Small intestine (tissue), 7 donors: ENCODE data around the gene KRTAP5-6. TPM values are rescaled to one million over a fixed set of nuclear protein-coding genes. Genes with fewer than 3 reads are reported as not detected.

Source experiments
- DNase-seq, 2 donors: peaks; one replicate each; pipeline versions ENCODE4 v3.0.0 to v3.0.0-alpha.2; 2013
- FAIRE-seq: peaks from 2 replicates; lab custom pipeline; 2012; peaks lifted over from hg19 to GRCh38; lab: Jason Lieb, UNC
- H3K27ac ChIP-seq, 3 donors: one replicate each; pipeline ENCODE4 v1.5.1; 2013; ENCODE audit warnings: low read length in 2 of 3, mild to moderate bottlenecking in 2 of 3, control low read depth in 1 of 3, inconsistent platforms in 1 of 3, low read depth in 1 of 3, moderate library complexity in 1 of 3
- H3K27me3 ChIP-seq, 3 donors: one replicate each; pipeline ENCODE4 v1.6.1; 2013; ENCODE audit warnings: low read length in 3 of 3, inconsistent platforms in 1 of 3; ENCODE audit not compliant: control insufficient read depth in 3 of 3, insufficient read depth in 3 of 3
- H3K36me3 ChIP-seq, 3 donors: one replicate each; pipeline ENCODE4 v1.6.1; 2013; ENCODE audit warnings: low read length in 3 of 3, inconsistent platforms in 1 of 3, low read depth in 1 of 3, mild to moderate bottlenecking in 1 of 3, moderate library complexity in 1 of 3; ENCODE audit not compliant: control insufficient read depth in 3 of 3, insufficient read depth in 2 of 3
- H3K4me1 ChIP-seq, 3 donors: one replicate each; pipeline ENCODE4 v1.6.1; 2013; ENCODE audit warnings: low read length in 2 of 3, inconsistent platforms in 1 of 3, low read depth in 1 of 3, mild to moderate bottlenecking in 1 of 3, moderate library complexity in 1 of 3; ENCODE audit not compliant: control insufficient read depth in 3 of 3, insufficient read depth in 2 of 3
- H3K4me3 ChIP-seq, 3 donors: one replicate each; pipeline ENCODE4 v1.5.1; 2013; ENCODE audit warnings: low read length in 3 of 3, control low read depth in 1 of 3, inconsistent platforms in 1 of 3, low read depth in 1 of 3, mild to moderate bottlenecking in 1 of 3, moderate library complexity in 1 of 3
- H3K9me3 ChIP-seq, 2 donors: one replicate each; pipeline ENCODE4 v1.6.1; 2013; ENCODE audit warnings: low read depth in 1 of 2, low read length in 1 of 2; ENCODE audit not compliant: control insufficient read depth in 2 of 2, insufficient read depth in 1 of 2
- WGBS, 3 donors: extraction: QIAGEN DNeasy Blood & Tissue Kit; methylation state at CpG; one replicate each; pipeline ENCODE4 v1.1.7; 2013; 5-methylcytosine and 5-hydroxymethylcytosine counted together
- polyA plus RNA-seq, 4 donors: library from polyadenylated mRNA; stranded (reverse) in 3 of 4; unstranded in 1 of 4; fragments of 200-250 nt in 3 of 4; fragments of 120-200 nt in 1 of 4; gene quantifications; one replicate each; pipeline versions ENCODE4 v1.2.1 to v1.2.3, GENCODE V29; 2013
- donor health status: healthy with polysubstance abuse.
- donor health status: control.
- donor health status: control.
- donor health status: Bipolar disorder and iron deficiency.
- donor health status: healthy.

KRTAP5-6 gene
- polyA plus RNA-seq, 4 donors = not detected

- 86 to 90% (median 87%) methylated on average over 3 of the region's 3 CpGs for WGBS, 3 donors
- peaks cover 0 to 37% (median 0%) of the 10 kb centered on the region in 3 donors for H3K27me3 ChIP-seq
- FAIRE-seq (no peak), DNase-seq (no peak)
- no peaks in the 10 kb centered on the region for H3K9me3 ChIP-seq
- H3K4me3 ChIP-seq = no peak overlapping the region
- H3K27ac ChIP-seq = no peak overlapping the region
- H3K36me3 ChIP-seq = no peaks in the 10 kb centered on the region
- H3K4me1 ChIP-seq = no peaks in the 10 kb centered on the region
Observed at GRCh38 chr11:1742869-1743584, 46.0 kb downstream of the KRTAP5-6 start.

GRCh38 chr11:1743585-1744136 lies 46.7 kb downstream of the KRTAP5-6 start:
- Histone ChIP-seq H3K4me1 (no peaks in the 10 kb centered on the region), H3K9me3 (no peaks in the 10 kb centered on the region), H3K27me3 (peaks cover 0 to 41% (median 3%) of the 10 kb centered on the region in 3 donors), H3K27ac (no peak overlapping the region), H3K36me3 (no peaks in the 10 kb centered on the region), H3K4me3 (no peak overlapping the region)
- DNase-seq (no peak), FAIRE-seq (no peak)
- 74 to 83% (median 75%) methylated on average over 10 of the region's 10 CpGs for WGBS, 3 donors

GRCh38 chr11:1744137-1744886 lies 47.3 kb downstream of the KRTAP5-6 start:
- H3K4me1 ChIP-seq = no peaks in the 10 kb centered on the region
- no peaks in the 10 kb centered on the region for H3K36me3 ChIP-seq
- H3K9me3 ChIP-seq = no peaks in the 10 kb centered on the region
- DNase-seq = no peak
- WGBS, 3 donors = 66 to 74% (median 69%) methylated on average over 23 of the region's 23 CpGs
- H3K4me3 ChIP-seq = no peak overlapping the region
- FAIRE-seq = no peak
- H3K27ac ChIP-seq = no peak overlapping the region
- peaks cover 0 to 45% (median 8%) of the 10 kb centered on the region in 3 donors for H3K27me3 ChIP-seq

- H3K9me3 ChIP-seq = no peaks in the 10 kb centered on the region
- FAIRE-seq (no peak), DNase-seq (no peak)
- no peaks in the 10 kb centered on the region for H3K36me3 ChIP-seq
- H3K4me3 ChIP-seq = no peak overlapping the region
- H3K4me1 ChIP-seq = no peaks in the 10 kb centered on the region
- no peak overlapping the region for H3K27ac ChIP-seq
- 71 to 79% (median 78%) methylated on average over 16 to 18 of the region's 18 CpGs for WGBS, 3 donors
- H3K27me3 ChIP-seq = peaks cover 0 to 48% (median 9%) of the 10 kb centered on the region in 3 donors
Observed at GRCh38 chr11:1744891-1745700, 48.1 kb downstream of the KRTAP5-6 start.

- H3K4me1 ChIP-seq = no peaks in the 10 kb centered on the region
- FAIRE-seq (no peak), DNase-seq (no peak)
- no peak overlapping the region for H3K4me3 ChIP-seq
- WGBS, 3 donors = 92 to 94% (median 93%) methylated on average over 14 of the region's 14 CpGs
- no peaks in the 10 kb centered on the region for H3K36me3 ChIP-seq
- H3K27me3 ChIP-seq = peaks cover 0 to 55% (median 9%) of the 10 kb centered on the region in 3 donors
- H3K27ac ChIP-seq = no peak overlapping the region
- no peaks in the 10 kb centered on the region for H3K9me3 ChIP-seq
Observed at GRCh38 chr11:1745701-1746320, 48.8 kb downstream of the KRTAP5-6 start.

GRCh38 chr11:1746511-1746931 lies 49.5 kb downstream of the KRTAP5-6 start:
- peaks cover 0 to 2% (median 0%) of the 10 kb centered on the region in 3 donors for H3K36me3 ChIP-seq
- 83 to 91% (median 91%) methylated on average over 22 of the region's 22 CpGs for WGBS, 3 donors
- H3K9me3 ChIP-seq = no peaks in the 10 kb centered on the region
- FAIRE-seq (no peak), DNase-seq (no peak)
- no peak overlapping the region for H3K4me3 ChIP-seq
- no peaks in the 10 kb centered on the region for H3K4me1 ChIP-seq
- H3K27me3 ChIP-seq = peaks cover 0 to 51% (median 9%) of the 10 kb centered on the region in 3 donors
- no peak overlapping the region for H3K27ac ChIP-seq

- H3K36me3 ChIP-seq = peaks cover 0 to 7% (median 0%) of the 10 kb centered on the region in 3 donors
- H3K27ac ChIP-seq = no peak overlapping the region
- no peak overlapping the region for H3K4me3 ChIP-seq
- H3K27me3 ChIP-seq = peaks cover 0 to 48% (median 9%) of the 10 kb centered on the region in 3 donors
- no peaks in the 10 kb centered on the region for H3K9me3 ChIP-seq
- WGBS, 3 donors = 85 to 93% (median 91%) methylated on average over 19 to 21 of the region's 21 CpGs
- FAIRE-seq (no peak), DNase-seq (no peak)
- no peaks in the 10 kb centered on the region for H3K4me1 ChIP-seq
Observed at GRCh38 chr11:1746956-1747752, 50.2 kb downstream of the KRTAP5-6 start.
